K562 (cell line): ENCODE data around the gene GSK3B.

Source experiments
- PHF21A ChIP-seq: fragments of 450-650 bp; IDR thresholded peaks from 2 replicates; pipeline ENCODE4 v1.6.1; 2017; ENCODE audit warnings: low read depth, borderline replicate concordance
- SP1 ChIP-seq: sonication (generic); formaldehyde crosslinking; IDR thresholded peaks from 2 replicates; pipeline ENCODE4 v1.8.1; 2022; ENCODE audit warnings: mild to moderate bottlenecking, missing genetic modification reagents

- TF ChIP-seq PHF21A (no peak), SP1 (CRISPR knock-in tag) (no peak)
Observed at GRCh38 chr3:119808244-119808643, 286.0 kb downstream of the GSK3B start.
